Measurements from ENCODE around the gene PPCDC. TPM values are rescaled to one million over a fixed set of nuclear protein-coding genes. Genes with fewer than 3 reads are reported as not detected.

PPCDC gene
- total and polyA plus RNA-seq, 10 of the 15 experiments (the other 5 are each of a cell fraction or from before 2014, with no cell fraction given) = 32.5 to 135 (median 55.0) TPM

DNA sequence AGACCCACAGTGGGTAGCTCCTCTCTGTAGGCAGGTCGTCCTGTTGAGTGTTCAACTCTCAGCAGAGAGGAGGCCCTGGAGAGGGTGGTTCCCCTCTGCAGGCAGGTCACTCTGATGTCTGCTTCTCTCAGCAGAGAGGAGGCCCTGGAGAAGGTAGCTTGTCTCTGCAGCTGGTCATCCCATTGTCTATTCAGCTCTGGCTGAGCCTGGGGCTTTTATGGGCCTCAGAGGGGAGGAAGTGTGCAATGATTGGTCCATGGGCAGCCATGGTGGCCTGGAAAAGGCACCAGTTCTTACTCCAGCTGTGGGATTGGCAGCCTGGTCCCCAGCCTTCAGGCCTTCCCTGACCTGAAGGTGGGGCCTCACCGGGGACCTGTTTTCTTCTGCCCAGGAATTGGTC lies 52.9 kb downstream of the PPCDC start:
- H2AFZ ChIP-seq (ENCODE audit: control insufficient read depth, low read depth, low read length) = no peak overlapping the region
- BruUV-seq (replicated peaks) = no TSS peak
- in situ Hi-C loops (cut with MboI) = no loop called here
- peaks cover 7% of the 10 kb centered on the region; the same call in 1 of the 2 replicates for H3K4me1 ChIP-seq (ENCODE audit: control insufficient read depth, insufficient read depth, low read length)
- H3K9me3 ChIP-seq (replicated peaks; ENCODE audit: control insufficient read depth, insufficient read depth, low read length) = peaks cover 13% of the 10 kb centered on the region; the same call in 2 of the 3 replicates
- no peaks in the 10 kb centered on the region for H3K79me2 ChIP-seq (ENCODE audit: control insufficient read depth, insufficient read depth, low read length)
- DNase-seq (ENCODE audit: low read depth, low spot score) (no peak), FAIRE-seq (no peak), ATAC-seq (no peak)
- POLR2A ChIA-PET = interaction anchor here (0.6 to 1.3 kb wide), 2 partner anchors 10 to 745 kb away, joined by 3 to 4 read pairs; no protein-coding TSS in a partner anchor
- H3K9ac ChIP-seq (ENCODE audit: control insufficient read depth, insufficient read depth, low read length) = no peak overlapping the region
- 100% methylated on average over 2 of the region's 2 CpGs for WGBS (ENCODE audit: insufficient coverage, insufficient replicate concordance, low lambda C conversion rate, missing lambda C conversion rate)
- H3K27me3 ChIP-seq (replicated peaks in 1 of 2; ENCODE audit: control insufficient read depth in 2 of 2, insufficient read depth in 2 of 2, low read length in 1 of 2) = no peaks in the 10 kb centered on the region
- RAD21 ChIA-PET (ENCODE audit: unreplicated experiment) = no interaction called here
- H3K4me3 ChIP-seq = no peak overlapping the region
- no peak overlapping the region for H3K27ac ChIP-seq (ENCODE audit: control insufficient read depth, insufficient read depth)
- TF ChIP-seq SP1 (IDR thresholded peaks at IDR 0.05; ENCODE audit: low read depth, low read length) (no peak), ASH2L (IDR thresholded peaks at IDR 0.05; ENCODE audit: borderline replicate concordance, low read depth) (no peak), NKRF (conservative IDR thresholded peaks at IDR 0.05) (no peak), GATAD2B (conservative IDR thresholded peaks at IDR 0.05; ENCODE audit: low read depth) (no peak), KDM1A (IDR thresholded peaks at IDR 0.05; ENCODE audit: borderline replicate concordance) (no peak), CBX5 (IDR thresholded peaks at IDR 0.05; ENCODE audit: low read depth) (peak; percentile 67; the same call in 1 of the 2 replicates), GABPA (IDR thresholded peaks at IDR 0.05; ENCODE audit: low read depth) (no peak), ZNF622 (IDR thresholded peaks at IDR 0.05) (no peak), ZNF687 (IDR thresholded peaks at IDR 0.05) (no peak), CREM (IDR thresholded peaks at IDR 0.05; ENCODE audit: low read depth) (no peak), ESRRA (IDR thresholded peaks at IDR 0.05; ENCODE audit: low read length) (no peak), BCL11A (IDR thresholded peaks at IDR 0.05; ENCODE audit: low read depth, low read length) (no peak)
- TF ChIP-seq, protein P1, sequence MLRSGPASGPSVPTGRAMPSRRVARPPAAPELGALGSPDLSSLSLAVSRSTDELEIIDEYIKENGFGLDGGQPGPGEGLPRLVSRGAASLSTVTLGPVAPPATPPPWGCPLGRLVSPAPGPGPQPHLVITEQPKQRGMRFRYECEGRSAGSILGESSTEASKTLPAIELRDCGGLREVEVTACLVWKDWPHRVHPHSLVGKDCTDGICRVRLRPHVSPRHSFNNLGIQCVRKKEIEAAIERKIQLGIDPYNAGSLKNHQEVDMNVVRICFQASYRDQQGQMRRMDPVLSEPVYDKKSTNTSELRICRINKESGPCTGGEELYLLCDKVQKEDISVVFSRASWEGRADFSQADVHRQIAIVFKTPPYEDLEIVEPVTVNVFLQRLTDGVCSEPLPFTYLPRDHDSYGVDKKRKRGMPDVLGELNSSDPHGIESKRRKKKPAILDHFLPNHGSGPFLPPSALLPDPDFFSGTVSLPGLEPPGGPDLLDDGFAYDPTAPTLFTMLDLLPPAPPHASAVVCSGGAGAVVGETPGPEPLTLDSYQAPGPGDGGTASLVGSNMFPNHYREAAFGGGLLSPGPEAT (IDR thresholded peaks at IDR 0.05; ENCODE audit: low read depth) = 0 out of 2 replicates have a peak, but pooled peaks have one; percentile 17
- no peaks in the 10 kb centered on the region; a peak in 1 of 4 replicates for H3K36me3 ChIP-seq (ENCODE audit: control insufficient read depth in 2 of 2, insufficient read depth in 2 of 2, low read length in 1 of 2)
- intact Hi-C loops (cut with micrococcal nuclease; ENCODE audit: unreplicated experiment) = no loop called here
- no peak overlapping the region for H3K4me2 ChIP-seq (ENCODE audit: control insufficient read depth, insufficient read depth)
- no peaks in the 10 kb centered on the region for H4K20me1 ChIP-seq (ENCODE audit: control insufficient read depth, insufficient read depth)
- CTCF ChIA-PET = interaction anchor here (1.5 kb wide), 1 partner anchor 10 kb away, joined by 4 read pairs; no protein-coding TSS in a partner anchor
- SMC1A ChIA-PET (ENCODE audit: uncharacterized antibody, unreplicated experiment) = interaction anchor here (0.8 to 1.3 kb wide), 2 partner anchors 10 to 15 kb away, joined by 4 read pairs; no protein-coding TSS in a partner anchor

Data from GM12878 (cell line).